Neural crest cell (in vitro differentiated cells): ENCODE data around the gene SORBS1. TPM values are rescaled to one million over a fixed set of nuclear protein-coding genes. Genes with fewer than 3 reads are reported as not detected.

Experiments used
- DNase-seq: peaks from one replicate; pipeline ENCODE4 v3.0.0; 2021; ENCODE audit warnings: low read depth, mixed read lengths, low spot score
- H3K27ac Mint-ChIP-seq: one replicate; pipeline ENCODE4 v1.8.0; 2021; ENCODE audit warnings: mild to moderate bottlenecking, mixed read lengths; ENCODE audit not compliant: unreplicated experiment
- H3K27me3 Mint-ChIP-seq: 2 replicates; pipeline ENCODE4 v1.8.0; 2021; ENCODE audit warnings: low read depth, mild to moderate bottlenecking, mixed read lengths
- H3K36me3 Mint-ChIP-seq: 2 replicates; pipeline ENCODE4 v1.8.0; 2021; ENCODE audit warnings: low read depth, mild to moderate bottlenecking, mixed read lengths
- H3K4me1 Mint-ChIP-seq: 2 replicates; pipeline ENCODE4 v1.8.0; 2021; ENCODE audit warnings: mixed read lengths
- H3K4me3 Mint-ChIP-seq: one replicate; pipeline ENCODE4 v1.8.0; 2021; ENCODE audit warnings: mild to moderate bottlenecking, mixed read lengths
- H3K9me3 Mint-ChIP-seq: 2 replicates; pipeline ENCODE4 v1.8.0; 2021; ENCODE audit warnings: mixed read lengths
- CTCF ChIP-seq: fragments of 200-600 bp; sonication (generic); conservative IDR thresholded peaks from 2 replicates; pipeline ENCODE4 v1.5.0; 2021; ENCODE audit warnings: antibody characterized with exemption, mild to moderate bottlenecking
- total RNA-seq: library from RNA; stranded (reverse); gene quantifications from 2 replicates; pipeline ENCODE4 v1.2.1, GENCODE V29; 2021

Gene SORBS1
- total RNA-seq, 1 donor from 2014 or later, result 15.3 TPM

GRCh38 chr10:95447685-95448084 lies 113.5 kb downstream of the SORBS1 start:
- no peak overlapping the region for H3K4me3 Mint-ChIP-seq
- H3K27me3 Mint-ChIP-seq, result no peaks in the 10 kb centered on the region
- H3K4me1 Mint-ChIP-seq, result peaks cover 36% of the 10 kb centered on the region
- TF ChIP-seq CTCF, result no peak
- no peaks in the 10 kb centered on the region for H3K36me3 Mint-ChIP-seq
- DNase-seq, result no peak
- H3K27ac Mint-ChIP-seq, result no peak overlapping the region
- no peaks in the 10 kb centered on the region for H3K9me3 Mint-ChIP-seq

GRCh38 chr10:95445837-95446486 lies 115.2 kb downstream of the SORBS1 start:
- Mint-ChIP-seq H3K4me3 (no peak overlapping the region), H3K27me3 (no peaks in the 10 kb centered on the region), H3K27ac (no peak overlapping the region), H3K9me3 (no peaks in the 10 kb centered on the region), H3K4me1 (peaks cover 21% of the 10 kb centered on the region), H3K36me3 (no peaks in the 10 kb centered on the region)
- peak; percentile 40 for DNase-seq
- peak; percentile 82 for TF ChIP-seq CTCF

- no peaks in the 10 kb centered on the region for H3K36me3 Mint-ChIP-seq
- no peak overlapping the region for H3K4me3 Mint-ChIP-seq
- no peaks in the 10 kb centered on the region for H3K9me3 Mint-ChIP-seq
- no peak for TF ChIP-seq CTCF
- H3K27ac Mint-ChIP-seq, result no peak overlapping the region
- H3K27me3 Mint-ChIP-seq, result no peaks in the 10 kb centered on the region
- no peak for DNase-seq
- peaks cover 20% of the 10 kb centered on the region for H3K4me1 Mint-ChIP-seq
Measured at GRCh38 chr10:95445223-95445836, 115.8 kb downstream of the SORBS1 start.

GRCh38 chr10:95444792-95445191 lies 116.4 kb downstream of the SORBS1 start:
- peaks cover 20% of the 10 kb centered on the region for H3K4me1 Mint-ChIP-seq
- no peak for DNase-seq
- no peaks in the 10 kb centered on the region for H3K9me3 Mint-ChIP-seq
- no peak for TF ChIP-seq CTCF
- no peak overlapping the region for H3K4me3 Mint-ChIP-seq
- H3K36me3 Mint-ChIP-seq, result no peaks in the 10 kb centered on the region
- H3K27me3 Mint-ChIP-seq, result no peaks in the 10 kb centered on the region
- no peak overlapping the region for H3K27ac Mint-ChIP-seq

GRCh38 chr10:95443636-95444035 lies 117.5 kb downstream of the SORBS1 start:
- TF ChIP-seq CTCF, result no peak
- H3K4me1 Mint-ChIP-seq, result peaks cover 16% of the 10 kb centered on the region
- H3K27me3 Mint-ChIP-seq, result no peaks in the 10 kb centered on the region
- DNase-seq, result no peak
- H3K27ac Mint-ChIP-seq, result no peak overlapping the region
- no peaks in the 10 kb centered on the region for H3K36me3 Mint-ChIP-seq
- no peak overlapping the region for H3K4me3 Mint-ChIP-seq
- no peaks in the 10 kb centered on the region for H3K9me3 Mint-ChIP-seq
